GM18505 (cell line): ENCODE measurements around the gene LRRC59.

Source experiments
- ATAC-seq: cut with Tn5 transposase; IDR thresholded peaks from one replicate; pipeline ENCODE4 v1.9.1; 2021; ENCODE audit not compliant: unreplicated experiment
- POLR2A ChIP-seq: IDR thresholded peaks from 4 replicates; pipeline ENCODE4 v1.6.1; 2011; ENCODE audit warnings: borderline replicate concordance; ENCODE audit not compliant: insufficient read depth, insufficient read length; ENCODE audit errors: extremely low read depth

The LRRC59 gene

GRCh38 chr17:50367401-50367800 lies 29.9 kb downstream of the LRRC59 start:
- ATAC-seq = no peak
- TF ChIP-seq POLR2A = no peak

GRCh38 chr17:50365649-50366393 lies 31.5 kb downstream of the LRRC59 start:
- ATAC-seq = no peak

GRCh38 chr17:50365165-50365564 lies 32.2 kb downstream of the LRRC59 start:
- ATAC-seq = no peak
- no peak for TF ChIP-seq POLR2A

More at GRCh38 chr17:50365649-50366393, 31.5 kb downstream of the LRRC59 start:
- TF ChIP-seq POLR2A = no peak

- no peak for ATAC-seq
These were observed 32.6 kb downstream of the LRRC59 start for GRCh38 chr17:50364715-50365114.

GRCh38 chr17:50364061-50364458 lies 33.3 kb downstream of the LRRC59 start:
- no peak for ATAC-seq
- TF ChIP-seq POLR2A = no peak

More at GRCh38 chr17:50364715-50365114, 32.6 kb downstream of the LRRC59 start:
- no peak for TF ChIP-seq POLR2A

GRCh38 chr17:50363217-50364060 lies 33.9 kb downstream of the LRRC59 start:
- TF ChIP-seq POLR2A = peak; percentile 24
- no peak for ATAC-seq

DNA sequence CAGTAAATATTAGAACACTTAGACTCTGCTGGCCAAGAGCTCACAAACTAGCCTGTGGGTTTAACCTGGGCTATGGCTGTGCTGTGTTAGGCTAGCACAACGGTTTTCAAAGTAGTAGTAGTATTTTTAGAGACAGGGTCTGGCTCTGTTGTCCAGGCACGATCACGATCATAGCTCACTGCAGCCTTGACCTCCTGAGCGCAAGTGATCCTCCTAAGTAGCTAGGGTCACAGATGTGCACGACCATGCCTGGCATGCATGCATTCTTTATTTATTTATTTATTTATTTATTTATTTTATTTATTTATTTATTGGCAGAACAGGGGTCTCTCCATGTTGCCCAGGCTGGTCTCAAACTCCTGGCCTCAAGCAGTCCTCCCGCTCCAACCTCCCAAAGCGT lies 34.7 kb downstream of the LRRC59 start:
- ATAC-seq = no peak
- no peak for TF ChIP-seq POLR2A

DNA sequence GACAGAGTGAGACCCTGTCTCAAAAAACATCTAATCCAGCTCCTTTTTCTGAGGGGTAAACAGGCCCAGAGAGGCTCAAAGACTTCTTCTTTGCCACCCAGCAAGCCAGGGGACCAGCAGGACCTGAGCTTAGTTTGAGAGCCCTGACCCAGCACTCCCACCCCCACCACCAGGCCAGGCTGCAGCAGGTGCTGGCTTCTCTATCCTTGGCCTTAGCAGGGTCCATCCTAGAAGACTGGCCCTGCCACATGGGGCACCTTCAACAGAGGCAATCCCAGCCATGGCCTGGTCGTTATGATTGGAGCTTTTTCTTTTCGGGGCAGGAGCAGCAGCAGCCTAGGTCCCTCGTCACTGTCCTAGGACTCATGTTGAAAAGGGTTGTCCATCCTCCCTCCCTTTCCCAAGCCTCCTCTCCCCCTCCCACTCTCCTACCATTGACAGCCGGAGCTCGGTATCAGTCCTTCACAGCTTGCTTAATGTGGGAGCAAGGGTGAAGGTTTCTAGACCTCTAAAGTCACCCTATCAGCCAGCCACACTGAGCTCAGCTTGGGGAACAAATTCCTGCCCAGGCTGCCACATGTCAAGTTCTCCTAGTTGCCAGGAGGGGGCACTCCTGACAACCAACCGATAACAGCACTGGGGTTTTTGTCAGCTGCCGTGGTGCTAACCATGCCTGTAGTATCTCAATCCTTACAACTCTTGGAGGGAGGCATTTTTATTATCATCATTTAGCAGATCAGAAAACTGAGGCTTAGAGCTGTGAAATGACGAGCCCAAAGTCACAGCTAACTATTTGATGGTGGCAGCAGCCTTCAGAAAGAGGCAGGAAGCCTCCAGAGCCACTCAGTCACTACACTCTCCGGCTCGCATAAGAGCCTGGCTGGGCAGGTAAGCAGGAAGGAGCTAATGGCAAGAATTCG lies 35.5 kb downstream of the LRRC59 start:
- no peak for ATAC-seq
- TF ChIP-seq POLR2A = no peak

- no peak for ATAC-seq
- TF ChIP-seq POLR2A = no peak
These were observed 36.7 kb downstream of the LRRC59 start for GRCh38 chr17:50360486-50361115.

- ATAC-seq = no peak
- TF ChIP-seq POLR2A = no peak
These were observed 37.3 kb downstream of the LRRC59 start for GRCh38 chr17:50359998-50360461.

DNA sequence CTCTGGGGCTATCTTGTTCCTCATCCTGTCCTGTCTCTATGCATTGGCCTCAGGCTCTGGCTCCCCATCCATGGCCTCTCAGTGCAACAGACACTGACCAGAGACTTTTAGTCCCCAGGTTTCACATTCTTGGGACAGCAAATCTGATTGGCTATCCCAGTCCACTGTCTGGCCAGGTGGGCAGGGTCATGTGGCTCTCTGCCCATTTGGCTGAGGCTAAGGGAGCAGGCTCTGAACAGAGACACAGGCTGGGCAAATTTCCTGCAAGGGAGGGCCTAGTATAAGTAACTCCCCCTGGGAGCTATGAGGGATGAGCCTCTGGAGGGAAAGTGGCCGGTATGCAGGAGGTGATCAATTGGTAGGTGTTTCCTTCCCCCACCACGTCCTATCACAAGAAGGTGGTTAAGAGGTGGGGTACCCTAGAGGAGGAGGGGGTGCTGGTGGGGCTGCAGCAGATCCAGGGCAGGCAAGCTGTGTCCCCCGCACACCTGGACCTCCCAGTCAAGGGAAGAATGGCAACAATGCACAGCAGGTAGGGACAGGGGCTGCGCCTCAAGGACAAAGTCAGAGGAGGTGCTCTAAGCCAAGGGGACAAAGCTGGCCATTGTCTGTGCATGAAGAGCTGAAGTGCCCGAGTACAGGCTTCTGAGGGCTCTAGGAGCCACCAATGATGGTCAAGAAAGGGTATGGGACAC lies 38.2 kb downstream of the LRRC59 start:
- ATAC-seq = no peak
- no peak for TF ChIP-seq POLR2A

DNA sequence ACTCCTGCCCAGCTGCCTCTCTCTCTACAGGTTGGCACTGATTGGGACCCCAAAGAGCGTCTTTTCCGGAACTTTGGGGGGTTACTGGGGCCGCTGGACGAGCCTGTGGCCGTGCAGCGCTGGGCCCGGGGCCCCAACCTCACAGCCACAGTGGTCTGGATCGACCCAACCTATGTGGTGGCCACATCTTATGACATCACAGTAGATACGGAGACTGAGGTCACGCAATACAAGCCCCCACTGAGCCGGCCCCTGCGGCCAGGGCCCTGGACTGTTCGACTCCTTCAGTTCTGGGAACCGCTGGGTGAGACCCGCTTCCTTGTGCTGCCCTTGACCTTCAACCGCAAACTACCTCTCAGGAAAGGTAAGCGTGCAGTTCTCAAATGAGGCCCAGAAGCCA lies 39.1 kb downstream of the LRRC59 start:
- TF ChIP-seq POLR2A = no peak
- no peak for ATAC-seq
